Prostate gland (tissue), 2 donors: ENCODE measurements around the gene MRPS23. TPM values are rescaled to one million over a fixed set of nuclear protein-coding genes. Genes with fewer than 3 reads are reported as not detected.
A peak's percentile ranks its signal among the peaks of the same experiment; 100 is the strongest.
"Not testable (repeated sequence)": the region's sequence is repeated elsewhere in the genome, so short reads cannot be mapped to it uniquely, and the experiment has no call there.

Source experiments
- DNase-seq: peaks from one replicate; pipeline ENCODE4 v3.0.0-alpha.2; 2019; ENCODE audit warnings: low spot score
- H3K27ac ChIP-seq, 2 donors: fragments of 200-600 bp; sonication (generic); 2 replicates each; pipeline ENCODE4 v1.5.1; 2017 to 2019
- H3K27me3 ChIP-seq: fragments of 200-600 bp; sonication (generic); replicated peaks from 2 replicates; pipeline ENCODE4 v1.5.1; 2019; ENCODE audit not compliant: insufficient read depth
- H3K36me3 ChIP-seq, 2 donors: fragments of 200-600 bp; sonication (generic); 1 replicate in 1 of 2; 2 replicates in 1 of 2; pipeline versions ENCODE4 v1.5.1 to v1.8.1; 2017 to 2019
- H3K4me1 ChIP-seq: fragments of 200-600 bp; sonication (generic); replicated peaks from 2 replicates; pipeline ENCODE4 v1.5.1; 2019
- H3K4me3 ChIP-seq, 2 donors: fragments of 200-600 bp; sonication (generic); 2 replicates each; pipeline ENCODE4 v1.5.1; 2017 to 2019
- H3K9me3 ChIP-seq: fragments of 200-600 bp; sonication (generic); 2 replicates; pipeline ENCODE4 v1.5.1; 2017
- CTCF ChIP-seq, 4 experiments: fragments of 200-600 bp in 2 of 4; fragments of 450-650 bp in 2 of 4; sonication (generic) in 2 of 4; IDR thresholded peaks; 1 replicate in 3 of 4; 2 replicates in 1 of 4; pipeline ENCODE4 v1.5.1; 2016 to 2019; ENCODE audit warnings: antibody characterized with exemption in 4 of 4, mild to moderate bottlenecking in 2 of 4, moderate library complexity in 2 of 4
- POLR2A ChIP-seq: fragments of 450-650 bp; IDR thresholded peaks from one replicate; pipeline ENCODE4 v1.6.1; 2016; ENCODE audit warnings: antibody characterized with exemption, mild to moderate bottlenecking
- POLR2AphosphoS5 ChIP-seq: sonication (generic); formaldehyde crosslinking; IDR thresholded peaks from one replicate; pipeline ENCODE4 v1.6.1; 2017; ENCODE audit warnings: antibody characterized with exemption
- WGBS: methylation state at CpG from one replicate; pipeline ENCODE4 v1.1.5; 2018; 5-methylcytosine and 5-hydroxymethylcytosine counted together
- intact Hi-C: fragments of 100-400 bp; cut with DNase I; formaldehyde crosslinking; loops from one replicate; pipeline ENCODE4 v1.14.2; 2022
- total RNA-seq, 2 donors: library from RNA; depleted of rRNA; stranded (reverse); fragments of >200 nt; gene quantifications; one replicate each; pipeline ENCODE4 v1.1.0, GENCODE V29; 2016

MRPS23 gene
- total RNA-seq, 2 donors from 2014 or later = 29.0 to 43.1 TPM

- H3K27me3 ChIP-seq = no peaks in the 10 kb centered on the region
- TF ChIP-seq POLR2AphosphoS5 (no peak), CTCF (IDR thresholded peaks at IDR 0.05) (no peak), POLR2A (no peak)
- 68% methylated on average over 9 of the region's 9 CpGs for WGBS
- peak overlapping the region; percentile 88 to 92 for H3K27ac ChIP-seq
- peaks cover 17% of the 10 kb centered on the region for H3K4me1 ChIP-seq
- intact Hi-C loops = loop anchor here (10.0 kb wide), 1 partner anchor 232 kb away; the partner anchor contains the start of gene DYNLL2
- no peak overlapping the region for H3K4me3 ChIP-seq
- no peaks in the 10 kb centered on the region for H3K36me3 ChIP-seq
- DNase-seq = no peak
- H3K9me3 ChIP-seq = no peaks in the 10 kb centered on the region
Measured at GRCh38 chr17:57852092-57852954, 2.5 kb upstream of the MRPS23 start.

GRCh38 chr17:57849163-57849873 is 526 bp downstream of the MRPS23 start:
- H3K27me3 ChIP-seq = no peaks in the 10 kb centered on the region
- peak overlapping the region; percentile 61 to 75 for H3K4me3 ChIP-seq
- TF ChIP-seq POLR2A (no peak), CTCF (IDR thresholded peaks at IDR 0.05) (no peak), POLR2AphosphoS5 (no peak)
- H3K36me3 ChIP-seq = no peaks in the 10 kb centered on the region
- intact Hi-C loops = no loop called here
- WGBS = 10% methylated on average over 27 of the region's 27 CpGs
- H3K27ac ChIP-seq = peak overlapping the region; percentile 88 to 92
- no peak for DNase-seq
- no peaks in the 10 kb centered on the region for H3K9me3 ChIP-seq
- peaks cover 17% of the 10 kb centered on the region for H3K4me1 ChIP-seq

- peak overlapping the region in 1 of 2 donors; percentile 92 for H3K27ac ChIP-seq
- H3K9me3 ChIP-seq, H3K4me1 ChIP-seq, H3K27me3 ChIP-seq, DNase-seq, intact Hi-C loops, H3K4me3 ChIP-seq, H3K36me3 ChIP-seq: not testable (repeated sequence)
- WGBS = 69% methylated on average over 12 of the region's 32 CpGs
- TF ChIP-seq POLR2AphosphoS5 = peak; percentile 38
Measured at GRCh38 chr17:57846056-57846945, 3.5 kb downstream of the MRPS23 start.

- 83% methylated on average over 1 of the region's 1 CpG for WGBS
- Histone ChIP-seq H3K4me3 (no peak overlapping the region), H3K4me1 (peaks cover 2% of the 10 kb centered on the region), H3K36me3 (no peaks in the 10 kb centered on the region), H3K9me3 (no peaks in the 10 kb centered on the region), H3K27me3 (no peaks in the 10 kb centered on the region), H3K27ac (peak overlapping the region in 1 of 2 donors; percentile 84)
- no peak for TF ChIP-seq CTCF (IDR thresholded peaks at IDR 0.05)
- no peak for TF ChIP-seq POLR2A
- no peak for TF ChIP-seq POLR2AphosphoS5
- DNase-seq = no peak
- intact Hi-C loops = no loop called here
Measured at GRCh38 chr17:57842280-57842679, 7.6 kb downstream of the MRPS23 start.

- peaks cover 2% of the 10 kb centered on the region for H3K4me1 ChIP-seq
- no peak for TF ChIP-seq CTCF (IDR thresholded peaks at IDR 0.05)
- peak; percentile 67 for TF ChIP-seq POLR2AphosphoS5
- no peak for TF ChIP-seq POLR2A
- intact Hi-C loops = loop anchor here (10.0 kb wide), 3 partner anchors 165 to 715 kb away; no protein-coding TSS in a partner anchor
- peak overlapping the region; percentile 51 to 84 for H3K27ac ChIP-seq
- 69% methylated on average over 6 of the region's 6 CpGs for WGBS
- no peak overlapping the region for H3K4me3 ChIP-seq
- H3K36me3 ChIP-seq = no peaks in the 10 kb centered on the region
- DNase-seq = peak; percentile 24
- no peaks in the 10 kb centered on the region for H3K9me3 ChIP-seq
- no peaks in the 10 kb centered on the region for H3K27me3 ChIP-seq
Measured at GRCh38 chr17:57839571-57839923, 10.3 kb downstream of the MRPS23 start.
